Fibroblast of lung (primary cell): ENCODE results near the gene USP32.

Experiments used
- CTCF ChIP-seq, 2 donors: IDR thresholded peaks in 1 of 2; conservative IDR thresholded peaks in 1 of 2; 1 replicate in 1 of 2; 2 replicates in 1 of 2; pipeline ENCODE4 v1.5.1; 2011 to 2012; ENCODE audit warnings: low read length in 2 of 2, control low read depth in 1 of 2, inconsistent platforms in 1 of 2, low read depth in 1 of 2, mild to moderate bottlenecking in 1 of 2
- EZH2 ChIP-seq: IDR thresholded peaks from 2 replicates; pipeline ENCODE4 v1.5.1; 2012; ENCODE audit warnings: low read length, control low read depth, mild to moderate bottlenecking; ENCODE audit errors: missing control alignments

GRCh38 chr17:60146206-60146605 is 245.7 kb downstream of the USP32 start:
- TF ChIP-seq CTCF (conservative IDR thresholded peaks at IDR 0.05 in 1 of 2, IDR thresholded peaks at IDR 0.05 in 1 of 2; ENCODE audit: low read depth in 1 of 2, low read length in 2 of 2), result no peak
- no peak for TF ChIP-seq EZH2
